ENCODE measurements around the gene CCDC196.

Gene CCDC196, protein sequence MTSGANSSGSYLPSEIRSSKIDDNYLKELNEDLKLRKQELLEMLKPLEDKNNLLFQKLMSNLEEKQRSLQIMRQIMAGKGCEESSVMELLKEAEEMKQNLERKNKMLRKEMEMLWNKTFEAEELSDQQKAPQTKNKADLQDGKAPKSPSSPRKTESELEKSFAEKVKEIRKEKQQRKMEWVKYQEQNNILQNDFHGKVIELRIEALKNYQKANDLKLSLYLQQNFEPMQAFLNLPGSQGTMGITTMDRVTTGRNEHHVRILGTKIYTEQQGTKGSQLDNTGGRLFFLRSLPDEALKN

DNA sequence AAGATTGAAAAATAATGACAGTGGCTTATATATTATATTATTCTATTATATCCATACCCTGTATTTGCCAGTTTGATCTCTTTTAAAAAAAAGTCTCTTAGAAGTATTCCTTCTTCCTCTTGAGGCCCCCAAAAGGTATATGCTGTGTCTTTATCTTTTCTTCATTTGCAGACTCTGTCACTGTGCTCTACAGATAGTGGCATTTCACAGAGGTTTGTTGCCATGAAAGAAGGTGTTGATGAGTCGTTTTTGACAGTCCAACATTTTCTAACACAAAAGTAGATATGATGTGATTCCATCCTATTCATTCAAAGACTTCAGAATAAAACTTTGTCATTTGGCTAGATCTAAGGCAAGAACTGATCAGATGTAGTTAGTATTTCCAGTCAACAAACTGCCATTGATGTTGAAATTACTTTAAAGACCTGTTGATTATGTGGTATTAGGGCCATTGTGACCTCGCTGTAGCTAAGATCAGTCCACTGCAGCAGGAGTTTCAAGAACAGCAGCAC is at the start of gene CCDC196:
CCDC196 (plus strand) TSS at position 462 of the 512 bp plus-strand sequence. CDS start 132 bp downstream, outside the sequence.
- ChIA-PET POLR2A (no interaction called here), CTCF (interaction anchor here (1.9 kb wide), 1 partner anchor 9 kb away, joined by 4 read pairs; no protein-coding TSS in a partner anchor)
- TF ChIP-seq, protein P1, sequence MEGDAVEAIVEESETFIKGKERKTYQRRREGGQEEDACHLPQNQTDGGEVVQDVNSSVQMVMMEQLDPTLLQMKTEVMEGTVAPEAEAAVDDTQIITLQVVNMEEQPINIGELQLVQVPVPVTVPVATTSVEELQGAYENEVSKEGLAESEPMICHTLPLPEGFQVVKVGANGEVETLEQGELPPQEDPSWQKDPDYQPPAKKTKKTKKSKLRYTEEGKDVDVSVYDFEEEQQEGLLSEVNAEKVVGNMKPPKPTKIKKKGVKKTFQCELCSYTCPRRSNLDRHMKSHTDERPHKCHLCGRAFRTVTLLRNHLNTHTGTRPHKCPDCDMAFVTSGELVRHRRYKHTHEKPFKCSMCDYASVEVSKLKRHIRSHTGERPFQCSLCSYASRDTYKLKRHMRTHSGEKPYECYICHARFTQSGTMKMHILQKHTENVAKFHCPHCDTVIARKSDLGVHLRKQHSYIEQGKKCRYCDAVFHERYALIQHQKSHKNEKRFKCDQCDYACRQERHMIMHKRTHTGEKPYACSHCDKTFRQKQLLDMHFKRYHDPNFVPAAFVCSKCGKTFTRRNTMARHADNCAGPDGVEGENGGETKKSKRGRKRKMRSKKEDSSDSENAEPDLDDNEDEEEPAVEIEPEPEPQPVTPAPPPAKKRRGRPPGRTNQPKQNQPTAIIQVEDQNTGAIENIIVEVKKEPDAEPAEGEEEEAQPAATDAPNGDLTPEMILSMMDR (IDR thresholded peaks at IDR 0.05; ENCODE audit: control extremely low read depth, extremely low read depth, low read depth, missing control alignments), result no peak
- no peak for DNase-seq (ENCODE audit: extremely low spot score)

DNA sequence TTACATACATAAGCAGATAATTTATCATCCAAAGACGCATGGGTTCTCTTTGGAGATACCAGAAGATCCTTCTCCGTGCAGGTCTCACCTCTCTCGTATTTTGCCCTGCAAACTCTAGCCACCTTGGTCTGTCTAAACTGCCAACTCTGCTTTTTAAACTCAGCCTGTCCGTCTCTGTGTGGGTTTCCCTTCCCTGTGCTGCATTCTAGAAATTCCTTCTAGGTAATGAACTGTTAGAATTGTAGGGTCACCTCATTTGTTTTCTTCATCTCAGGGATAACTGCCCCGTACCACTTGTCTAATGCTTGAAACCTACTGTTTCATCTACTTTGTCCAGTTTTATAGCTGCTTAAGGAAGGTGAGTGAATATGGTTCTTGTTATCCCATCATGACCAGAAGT is 45.4 kb upstream of the CCDC196 start:
- ChIA-PET POLR2A (no interaction called here), CTCF (no interaction called here)
- TF ChIP-seq, protein P1 (IDR thresholded peaks at IDR 0.05; ENCODE audit: control extremely low read depth, extremely low read depth, low read depth, missing control alignments), result no peak
- DNase-seq (ENCODE audit: extremely low spot score), result no peak

DNA sequence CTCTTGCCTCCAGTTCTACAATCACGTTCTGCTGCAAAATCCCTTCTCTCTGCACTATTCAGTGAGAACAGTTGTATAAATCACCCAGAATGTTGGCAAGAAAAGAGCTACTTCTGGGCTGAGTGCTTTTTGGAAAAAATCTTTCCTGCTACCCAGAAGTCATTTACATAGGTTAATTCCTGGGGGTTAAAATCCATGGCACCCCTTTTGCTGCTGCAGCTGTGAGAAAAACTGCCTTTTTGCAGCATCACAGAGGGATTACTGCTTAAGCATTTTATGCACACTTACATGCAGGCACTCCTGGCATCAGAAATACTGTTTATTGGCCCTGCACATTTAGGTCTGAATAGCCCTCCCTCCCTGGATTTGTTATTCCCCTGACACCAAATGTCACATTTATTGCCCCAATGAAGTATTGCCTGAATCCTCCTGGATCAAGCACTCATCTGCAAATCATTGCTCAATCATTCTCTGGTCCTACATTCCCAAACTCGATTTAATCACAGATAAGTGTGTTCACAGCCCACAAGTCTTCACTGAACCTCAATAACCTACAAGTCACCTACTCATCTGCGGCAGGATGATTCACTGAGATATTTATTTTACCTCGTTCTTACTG is 43.1 kb upstream of the CCDC196 start:
- CTCF ChIA-PET, result interaction anchor here (1.3 to 1.7 kb wide), 2 partner anchors 19 to 25 kb away, joined by 3 to 4 read pairs; no protein-coding TSS in a partner anchor

DNA sequence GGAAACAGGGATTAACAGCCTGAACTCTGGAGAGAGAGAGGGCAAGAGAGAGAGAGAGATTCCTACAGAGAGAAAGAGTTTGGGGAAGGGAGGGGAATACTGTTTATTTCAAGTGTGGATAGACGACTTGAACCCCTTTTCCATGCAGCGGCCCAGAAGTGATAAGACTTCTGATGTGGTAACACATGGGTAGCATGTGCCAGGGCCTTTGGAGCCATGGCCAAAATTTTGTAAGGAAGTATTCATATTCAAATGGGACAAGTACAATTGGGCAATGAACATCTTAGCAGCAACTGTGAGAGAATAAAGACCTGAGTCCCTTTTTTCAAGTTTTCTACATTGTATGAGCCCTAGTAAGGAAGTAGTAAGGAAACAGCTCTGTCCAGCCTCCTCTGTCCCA is 42.4 kb upstream of the CCDC196 start:
- DNase-seq (ENCODE audit: extremely low spot score), result no peak
- ChIA-PET CTCF (interaction anchor here (1.2 to 1.9 kb wide), 2 partner anchors 15 to 21 kb away, joined by 3 to 7 read pairs; no protein-coding TSS in a partner anchor), POLR2A (no interaction called here)
- TF ChIP-seq, protein P1 (IDR thresholded peaks at IDR 0.05; ENCODE audit: control extremely low read depth, extremely low read depth, low read depth, missing control alignments), result no peak

More for the DNA sequence above, 43.1 kb upstream of the CCDC196 start:
- no peak for DNase-seq (ENCODE audit: extremely low spot score)
- POLR2A ChIA-PET, result no interaction called here
- TF ChIP-seq, protein P1 (IDR thresholded peaks at IDR 0.05; ENCODE audit: control extremely low read depth, extremely low read depth, low read depth, missing control alignments), result no peak

DNA sequence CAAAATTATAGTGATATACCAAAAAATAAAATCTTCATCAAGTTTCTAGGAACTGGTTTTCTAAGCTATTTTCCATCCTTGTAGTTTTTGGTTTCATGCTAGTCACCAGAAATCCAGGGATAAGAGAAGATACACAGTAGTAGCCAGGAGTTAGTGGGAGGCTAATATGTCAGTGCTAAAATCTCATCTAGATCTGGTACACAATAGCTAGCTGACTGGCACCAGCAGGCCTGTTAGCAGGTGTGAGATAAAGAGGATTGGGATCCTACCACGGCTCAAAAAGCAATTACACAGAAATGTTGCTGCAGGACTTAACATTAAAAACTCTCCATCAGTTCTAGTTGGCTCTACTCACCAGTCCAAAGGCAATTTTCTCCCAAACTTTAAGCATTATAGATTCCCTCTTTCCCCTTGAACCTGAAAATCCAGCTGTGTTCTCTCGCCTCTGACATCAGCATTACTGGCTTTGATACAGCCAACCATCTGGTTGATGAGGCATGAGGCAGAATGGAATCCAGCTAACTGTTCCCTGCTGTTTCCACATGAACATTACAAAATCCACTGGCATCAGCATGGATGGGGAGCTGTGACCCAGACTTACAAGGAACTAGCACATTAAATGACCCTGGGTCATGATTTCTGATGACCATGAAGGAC is 41.8 kb upstream of the CCDC196 start:
- ChIA-PET POLR2A (no interaction called here), CTCF (interaction anchor here (1.2 to 1.9 kb wide), 2 partner anchors 15 to 22 kb away, joined by 3 to 7 read pairs; no protein-coding TSS in a partner anchor)
- no peak for DNase-seq (ENCODE audit: extremely low spot score)
- TF ChIP-seq, protein P1 (IDR thresholded peaks at IDR 0.05; ENCODE audit: control extremely low read depth, extremely low read depth, low read depth, missing control alignments), result no peak

DNA sequence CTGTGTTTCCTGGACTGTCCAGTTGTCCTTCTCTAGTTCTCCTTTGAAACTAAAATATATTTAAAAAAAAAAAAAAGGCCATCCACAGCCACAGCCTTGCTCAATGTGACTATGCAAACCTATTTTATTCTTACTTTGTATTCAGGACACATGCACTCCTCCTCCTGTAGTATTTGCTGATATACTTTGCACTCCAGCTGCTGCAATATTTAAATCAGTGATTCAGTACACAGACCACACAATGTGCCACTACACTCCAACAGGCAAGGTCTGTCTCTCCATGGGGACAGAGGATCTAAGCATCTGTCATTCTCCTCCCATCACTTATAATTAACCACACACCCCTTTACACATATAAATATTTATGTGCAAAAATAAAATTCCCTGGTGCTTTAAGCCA is 40.2 kb upstream of the CCDC196 start:
- ChIA-PET CTCF (no interaction called here), POLR2A (no interaction called here)
- DNase-seq (ENCODE audit: extremely low spot score), result no peak
- TF ChIP-seq, protein P1 (IDR thresholded peaks at IDR 0.05; ENCODE audit: control extremely low read depth, extremely low read depth, low read depth, missing control alignments), result no peak
